HG03378 (cell line): ENCODE results near the gene ELP1.
"Not testable (repeated sequence)": the region's sequence is repeated elsewhere in the genome, so short reads cannot be mapped to it uniquely, and the experiment has no call there.

ENCODE experiments used
- ATAC-seq: cut with Tn5 transposase; IDR thresholded peaks from one replicate; pipeline ENCODE4 v1.9.1; 2021; ENCODE audit warnings: mild to moderate bottlenecking, moderate library complexity; ENCODE audit not compliant: unreplicated experiment

The ELP1 gene

GRCh38 chr9:108933718-108934322, at the start of gene ELP1:
Gene ELP1, minus strand, starts transcription at chr9:108934124. Its CDS starts 2,978 bp downstream, at chr9:108931146.
- ATAC-seq: peak; percentile 79

- ATAC-seq: no peak
Measured at GRCh38 chr9:108980893-108981292, 47.0 kb upstream of the ELP1 start.

GRCh38 chr9:108978205-108978604, 44.3 kb upstream of the ELP1 start:
- no peak for ATAC-seq

- no peak for ATAC-seq
Measured at GRCh38 chr9:108973895-108974294, 40.0 kb upstream of the ELP1 start.

- ATAC-seq: no peak
Measured at GRCh38 chr9:108972626-108973209, 38.8 kb upstream of the ELP1 start.

- no peak for ATAC-seq
Measured at GRCh38 chr9:108972186-108972585, 38.3 kb upstream of the ELP1 start.

- not testable (repeated sequence) for ATAC-seq
Measured at GRCh38 chr9:108971392-108971791, 37.5 kb upstream of the ELP1 start.

GRCh38 chr9:108967916-108968315, 34.0 kb upstream of the ELP1 start:
- no peak for ATAC-seq

GRCh38 chr9:108963459-108964143, 29.7 kb upstream of the ELP1 start:
- no peak for ATAC-seq

GRCh38 chr9:108961151-108961550, 27.2 kb upstream of the ELP1 start:
- no peak for ATAC-seq

GRCh38 chr9:108960331-108960730, 26.4 kb upstream of the ELP1 start:
- ATAC-seq: no peak

GRCh38 chr9:108956631-108957026, 22.7 kb upstream of the ELP1 start:
- ATAC-seq: no peak

- no peak for ATAC-seq
Measured at GRCh38 chr9:108956022-108956630, 22.2 kb upstream of the ELP1 start.

GRCh38 chr9:108953983-108954574, 20.2 kb upstream of the ELP1 start:
- no peak for ATAC-seq

- no peak for ATAC-seq
Measured at GRCh38 chr9:108951578-108951977, 17.7 kb upstream of the ELP1 start.

- no peak for ATAC-seq
Measured at GRCh38 chr9:108950168-108950567, 16.2 kb upstream of the ELP1 start.

GRCh38 chr9:108939975-108940374, 6.1 kb upstream of the ELP1 start:
- ATAC-seq: no peak

GRCh38 chr9:108937561-108938305, 3.8 kb upstream of the ELP1 start:
- ATAC-seq: no peak

GRCh38 chr9:108934323-108934893, 484 bp upstream of the ELP1 start, which contains the start of gene ABITRAM:
Gene ABITRAM, plus strand, starts transcription at chr9:108934400. Its CDS starts 87 bp downstream, at chr9:108934487.
- peak; percentile 59 for ATAC-seq

GRCh38 chr9:108933231-108933717, 650 bp downstream of the ELP1 start:
- ATAC-seq: no peak
